Lung (tissue), 12 donors: ENCODE data around the gene WEE1. TPM values are rescaled to one million over a fixed set of nuclear protein-coding genes. Genes with fewer than 3 reads are reported as not detected.

Experiments
- ATAC-seq: fragments of 200-7000 bp; cut with Tn5 transposase; one replicate; pipeline ENCODE4 v1.9.1; 2020; ENCODE audit warnings: moderate number of reproducible peaks; ENCODE audit not compliant: insufficient read depth, low FRiP score
- DNase-seq, 3 donors: peaks; one replicate each; pipeline ENCODE4 v3.0.0-alpha.2; 2013 to 2017
- H3K27ac ChIP-seq, 2 donors: one replicate each; pipeline ENCODE4 v1.5.1; 2013; ENCODE audit warnings: mild to moderate bottlenecking in 2 of 2, moderate library complexity in 2 of 2, control low read depth in 1 of 2, inconsistent platforms in 1 of 2, low read depth in 1 of 2, low read length in 1 of 2
- H3K27me3 ChIP-seq, 3 donors: one replicate each; pipeline ENCODE4 v1.5.1; 2013; ENCODE audit warnings: low read length in 2 of 3; ENCODE audit not compliant: control insufficient read depth in 3 of 3, insufficient read depth in 3 of 3
- H3K36me3 ChIP-seq, 4 donors: one replicate each; pipeline ENCODE4 v1.5.1; 2013; ENCODE audit warnings: low read length in 4 of 4, mild to moderate bottlenecking in 1 of 4, moderate library complexity in 1 of 4; ENCODE audit not compliant: control insufficient read depth in 4 of 4, insufficient read depth in 4 of 4
- H3K4me1 ChIP-seq, 5 donors: one replicate each; pipeline ENCODE4 v1.5.1; 2013; ENCODE audit warnings: low read length in 5 of 5, mild to moderate bottlenecking in 2 of 5, moderate library complexity in 1 of 5; ENCODE audit not compliant: control insufficient read depth in 5 of 5, insufficient read depth in 5 of 5
- H3K4me3 ChIP-seq: one replicate; pipeline ENCODE4 v1.5.1; 2013; ENCODE audit warnings: mild to moderate bottlenecking, control low read depth, moderate library complexity
- H3K9ac ChIP-seq, 2 donors: one replicate each; pipeline ENCODE4 v1.5.1; 2013; ENCODE audit warnings: low read length in 2 of 2, control low read depth in 1 of 2; ENCODE audit not compliant: insufficient read depth in 1 of 2
- H3K9me3 ChIP-seq, 4 donors: one replicate each; pipeline ENCODE4 v1.5.1; 2013; ENCODE audit warnings: low read length in 3 of 4, mild to moderate bottlenecking in 1 of 4, moderate library complexity in 1 of 4; ENCODE audit not compliant: control insufficient read depth in 4 of 4, insufficient read depth in 3 of 4
- CTCF ChIP-seq: IDR thresholded peaks from 2 replicates; pipeline ENCODE4 v1.5.1; 2012; ENCODE audit warnings: mild to moderate bottlenecking; ENCODE audit errors: control extremely low read depth, extremely low read depth
- WGBS, 2 donors: extraction: QIAGEN DNeasy Blood & Tissue Kit; methylation state at CpG; one replicate each; pipeline ENCODE4 v1.1.7; 2013; 5-methylcytosine and 5-hydroxymethylcytosine counted together
- polyA plus RNA-seq, 2 donors: library from polyadenylated mRNA; stranded (reverse); fragments of 200-250 nt; gene quantifications; one replicate each; pipeline ENCODE4 v1.2.1, GENCODE V29; 2013
- total RNA-seq, 2 donors: library from RNA; depleted of rRNA in 1 of 2; stranded (reverse); fragments of >200 nt in 1 of 2; gene quantifications; one replicate each; pipeline ENCODE4 v1.2.1, GENCODE V29; 2014 to 2021
- donor health status: control.
- donor health status: control.
- donor health status: Bipolar disorder and iron deficiency.
- donor health status: healthy.
- donor health status: DM: yes; HTN: yes; CAD: no.

WEE1 gene
- total and polyA plus RNA-seq, 4 donors = 5.0 to 48.9 (median 9.7) TPM

- H3K27ac ChIP-seq = no peak overlapping the region
- peak; percentile 30 for ATAC-seq
- WGBS, 2 donors = 47 to 60% methylated on average over 8 of the region's 8 CpGs
- no peak overlapping the region for H3K9ac ChIP-seq
- DNase-seq = peak in 2 of 3 donors; percentile 80 to 92
- peaks cover 0 to 13% (median 4%) of the 10 kb centered on the region in 4 donors for H3K36me3 ChIP-seq
- no peaks in the 10 kb centered on the region for H3K9me3 ChIP-seq
- no peak for TF ChIP-seq CTCF
- H3K4me1 ChIP-seq = peaks cover 0 to 40% (median 13%) of the 10 kb centered on the region in 5 donors
- no peak overlapping the region for H3K4me3 ChIP-seq
- no peaks in the 10 kb centered on the region for H3K27me3 ChIP-seq
These were observed 45.9 kb upstream of the WEE1 start for GRCh38 chr11:9527481-9528135.

GRCh38 chr11:9528136-9528501 is 45.4 kb upstream of the WEE1 start:
- Histone ChIP-seq H3K4me3 (no peak overlapping the region), H3K4me1 (peaks cover 0 to 40% (median 13%) of the 10 kb centered on the region in 5 donors), H3K27ac (no peak overlapping the region), H3K36me3 (peaks cover 0 to 13% (median 4%) of the 10 kb centered on the region in 4 donors), H3K27me3 (no peaks in the 10 kb centered on the region), H3K9me3 (no peaks in the 10 kb centered on the region), H3K9ac (no peak overlapping the region)
- ATAC-seq (no peak), DNase-seq (no peak)
- 95 to 98% methylated on average over 1 of the region's 1 CpG for WGBS, 2 donors
- no peak for TF ChIP-seq CTCF

GRCh38 chr11:9528573-9529333 is 44.7 kb upstream of the WEE1 start:
- peaks cover 0 to 13% (median 4%) of the 10 kb centered on the region in 4 donors for H3K36me3 ChIP-seq
- no peak overlapping the region for H3K9ac ChIP-seq
- WGBS, 2 donors = 81 to 89% methylated on average over 12 of the region's 12 CpGs

More at GRCh38 chr11:9528573-9529333, 44.7 kb upstream of the WEE1 start:
- Histone ChIP-seq H3K4me3 (no peak overlapping the region), H3K27ac (no peak overlapping the region), H3K4me1 (peaks cover 0 to 40% (median 13%) of the 10 kb centered on the region in 5 donors), H3K9me3 (no peaks in the 10 kb centered on the region), H3K27me3 (no peaks in the 10 kb centered on the region)
- ATAC-seq (no peak), DNase-seq (peak in 2 of 3 donors; percentile 20 to 40)
- no peak for TF ChIP-seq CTCF
